HG03558 (cell line): ENCODE results near the gene ZNF684.
"Not testable (repeated sequence)": the region's sequence is repeated elsewhere in the genome, so short reads cannot be mapped to it uniquely, and the experiment has no call there.

Experiments used
- ATAC-seq: cut with Tn5 transposase; IDR thresholded peaks from one replicate; pipeline ENCODE4 v1.9.1; 2021; ENCODE audit warnings: moderate number of reproducible peaks; ENCODE audit not compliant: unreplicated experiment; ENCODE audit errors: extremely low read depth

The ZNF684 gene

GRCh38 chr1:40564913-40565312 lies 33.5 kb downstream of the ZNF684 start:
- ATAC-seq, result no peak

DNA sequence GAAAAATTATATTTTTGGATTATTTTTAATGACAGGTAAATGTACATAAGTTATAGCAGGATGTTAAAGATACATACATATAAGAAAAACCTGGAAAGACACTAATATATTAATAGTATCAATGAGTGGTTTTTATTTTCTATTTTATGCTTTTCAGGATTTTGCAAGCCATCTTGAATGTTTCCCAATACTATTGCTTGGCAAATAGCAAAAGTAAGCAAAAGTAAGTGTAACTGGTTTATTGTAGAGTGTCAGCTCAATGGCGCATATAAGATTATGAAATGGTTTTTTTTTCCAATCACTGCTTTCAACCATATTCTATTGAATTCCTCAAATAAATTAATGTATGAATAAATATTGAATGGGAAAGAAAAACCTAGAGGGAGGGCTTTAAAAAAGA lies 36.4 kb downstream of the ZNF684 start:
- ATAC-seq, result no peak

- not testable (repeated sequence) for ATAC-seq
Measured at GRCh38 chr1:40574805-40575204, 43.4 kb downstream of the ZNF684 start.

DNA sequence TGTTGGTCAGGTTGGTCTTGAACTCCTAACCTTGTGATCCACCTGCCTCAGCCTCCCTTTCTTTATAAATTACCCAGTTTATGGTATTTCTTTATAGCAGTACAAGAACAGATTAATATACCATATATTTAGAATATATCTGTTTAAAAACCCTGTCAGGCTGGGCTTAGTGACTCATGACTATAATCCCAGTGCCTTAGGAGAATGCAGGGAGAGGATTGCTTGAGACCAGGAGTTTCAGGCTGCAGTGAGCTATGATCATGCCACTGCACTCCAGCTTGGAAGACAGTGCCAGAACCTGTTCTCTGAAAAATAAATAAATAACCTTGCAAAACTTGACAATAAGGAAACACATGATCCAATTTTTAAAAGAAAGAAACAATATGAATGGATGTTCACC lies 43.9 kb downstream of the ZNF684 start:
- ATAC-seq, result no peak

- ATAC-seq, result no peak
Measured at GRCh38 chr1:40582116-40582515, 50.7 kb downstream of the ZNF684 start.

- no peak for ATAC-seq
Measured at GRCh38 chr1:40583980-40584379, 52.5 kb downstream of the ZNF684 start.

DNA sequence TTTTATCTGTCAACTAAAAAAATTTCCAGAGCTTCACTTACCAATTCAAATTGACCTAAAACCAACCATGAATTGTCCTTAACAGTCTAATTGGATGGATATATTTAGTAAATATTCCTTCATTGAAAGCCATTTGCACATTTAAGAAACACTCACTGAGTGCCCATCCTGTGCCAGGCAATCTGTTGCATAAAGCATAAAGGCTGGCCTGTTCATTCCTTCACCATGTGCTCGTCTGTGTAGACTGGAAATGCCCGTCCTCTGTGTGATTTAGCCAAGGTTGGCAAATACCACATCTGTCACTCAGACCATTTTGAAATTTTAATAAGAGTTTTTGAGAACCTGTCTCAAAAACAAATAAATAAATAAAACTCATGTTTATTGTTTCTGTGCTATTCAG lies 57.1 kb downstream of the ZNF684 start:
- ATAC-seq, result no peak

GRCh38 chr1:40592107-40592803 lies 60.8 kb downstream of the ZNF684 start:
- no peak for ATAC-seq

GRCh38 chr1:40593449-40594186 lies 62.2 kb downstream of the ZNF684 start:
- no peak for ATAC-seq

GRCh38 chr1:40594187-40594531 lies 62.7 kb downstream of the ZNF684 start:
- ATAC-seq, result no peak

- ATAC-seq, result no peak
Measured at GRCh38 chr1:40595623-40596022, 64.2 kb downstream of the ZNF684 start.
